Vagina (tissue), 2 donors: Measurements from ENCODE around the gene PRAC2. TPM values are rescaled to one million over a fixed set of nuclear protein-coding genes. Genes with fewer than 3 reads are reported as not detected.
"Not testable (repeated sequence)": the region's sequence is repeated elsewhere in the genome, so short reads cannot be mapped to it uniquely, and the experiment has no call there.

Experiments used
- DNase-seq, 2 donors: peaks; one replicate each; pipeline ENCODE4 v3.0.0-alpha.2; 2017; ENCODE audit errors: extremely low spot score in 2 of 2
- H3K27ac ChIP-seq: fragments of 200-600 bp; sonication (generic); one replicate; pipeline ENCODE4 v1.5.1; 2019
- H3K27me3 ChIP-seq: fragments of 200-600 bp; sonication (generic); one replicate; pipeline ENCODE4 v1.5.1; 2019
- H3K36me3 ChIP-seq, 2 donors: fragments of 200-600 bp; sonication (generic); one replicate each; pipeline ENCODE4 v1.5.1; 2017 to 2019
- H3K4me1 ChIP-seq: fragments of 200-600 bp; sonication (generic); one replicate; pipeline ENCODE4 v1.5.1; 2019
- H3K4me3 ChIP-seq, 2 donors: fragments of 200-600 bp; sonication (generic); 1 replicate in 1 of 2; 2 replicates in 1 of 2; pipeline ENCODE4 v1.5.1; 2016 to 2019
- H3K9me3 ChIP-seq: fragments of 200-600 bp; sonication (generic); one replicate; pipeline ENCODE4 v1.5.1; 2019
- CTCF ChIP-seq, 3 experiments: fragments of 450-650 bp in 2 of 3; fragments of 200-600 bp in 1 of 3; sonication (generic) in 1 of 3; IDR thresholded peaks; one replicate each; pipeline ENCODE4 v1.5.1; 2017 to 2019; ENCODE audit warnings: antibody characterized with exemption in 3 of 3, mild to moderate bottlenecking in 2 of 3, moderate library complexity in 2 of 3
- POLR2A ChIP-seq, 2 donors: fragments of 450-650 bp; IDR thresholded peaks; one replicate each; pipeline ENCODE4 v1.6.1; 2017; ENCODE audit warnings: antibody characterized with exemption in 2 of 2, mild to moderate bottlenecking in 2 of 2, moderate library complexity in 2 of 2
- POLR2AphosphoS5 ChIP-seq, 2 donors: sonication (generic); formaldehyde crosslinking; IDR thresholded peaks; one replicate each; pipeline ENCODE4 v1.9.0; 2017; ENCODE audit warnings: antibody characterized with exemption in 2 of 2, mild to moderate bottlenecking in 2 of 2, low read depth in 1 of 2; ENCODE audit not compliant: insufficient read depth in 1 of 2
- intact Hi-C: fragments of 100-400 bp; cut with DNase I; formaldehyde crosslinking; loops from one replicate; pipeline ENCODE4 v1.15.1; 2023
- total RNA-seq: library from RNA; depleted of rRNA; stranded (reverse); fragments of >200 nt; gene quantifications from one replicate; pipeline ENCODE4 v1.2.3, GENCODE V29; 2016

PRAC2 gene
- total RNA-seq, 1 donor from 2014 or later, result not detected

GRCh38 chr17:48704361-48705248, 18.4 kb upstream of the PRAC2 start:
- Histone ChIP-seq H3K27ac (no peak overlapping the region), H3K27me3 (no peaks in the 10 kb centered on the region), H3K36me3 (no peaks in the 10 kb centered on the region), H3K4me3 (no peak overlapping the region), H3K4me1 (no peaks in the 10 kb centered on the region), H3K9me3 (no peaks in the 10 kb centered on the region)
- TF ChIP-seq POLR2AphosphoS5 (IDR thresholded peaks at IDR 0.05; ENCODE audit: insufficient read depth in 1 of 2, low read depth in 1 of 2), result no peak
- TF ChIP-seq CTCF (IDR thresholded peaks at IDR 0.05), result no peak
- TF ChIP-seq POLR2A (IDR thresholded peaks at IDR 0.05), result no peak
- intact Hi-C loops, result no loop called here
- no peak for DNase-seq

GRCh38 chr17:48711128-48711527, 11.9 kb upstream of the PRAC2 start:
- no peaks in the 10 kb centered on the region for H3K27me3 ChIP-seq
- no peak overlapping the region for H3K4me3 ChIP-seq
- H3K36me3 ChIP-seq, result no peaks in the 10 kb centered on the region
- no peak for DNase-seq
- intact Hi-C loops, result no loop called here
- no peak overlapping the region for H3K27ac ChIP-seq
- no peaks in the 10 kb centered on the region for H3K9me3 ChIP-seq
- TF ChIP-seq POLR2AphosphoS5 (IDR thresholded peaks at IDR 0.05; ENCODE audit: insufficient read depth in 1 of 2, low read depth in 1 of 2), result no peak
- no peak for TF ChIP-seq CTCF (IDR thresholded peaks at IDR 0.05)
- no peak for TF ChIP-seq POLR2A (IDR thresholded peaks at IDR 0.05)
- no peaks in the 10 kb centered on the region for H3K4me1 ChIP-seq

GRCh38 chr17:48715496-48716399, 7.2 kb upstream of the PRAC2 start:
- intact Hi-C loops, result no loop called here
- Histone ChIP-seq H3K4me1 (peaks cover 13% of the 10 kb centered on the region), H3K27me3 (peaks cover 7% of the 10 kb centered on the region)

GRCh38 chr17:48716549-48716948, 6.4 kb upstream of the PRAC2 start:
- H3K27me3 ChIP-seq, intact Hi-C loops, H3K27ac ChIP-seq, H3K4me3 ChIP-seq, H3K36me3 ChIP-seq, H3K9me3 ChIP-seq, DNase-seq: not testable (repeated sequence)
- H3K4me1 ChIP-seq, result peaks cover 16% of the 10 kb centered on the region

More at GRCh38 chr17:48715496-48716399, 7.2 kb upstream of the PRAC2 start:
- H3K9me3 ChIP-seq, result no peaks in the 10 kb centered on the region
- TF ChIP-seq POLR2A (IDR thresholded peaks at IDR 0.05) (no peak), POLR2AphosphoS5 (IDR thresholded peaks at IDR 0.05; ENCODE audit: insufficient read depth in 1 of 2, low read depth in 1 of 2) (no peak), CTCF (IDR thresholded peaks at IDR 0.05) (no peak)
- no peaks in the 10 kb centered on the region for H3K36me3 ChIP-seq
- peak in 1 of 2 donors; percentile 37 for DNase-seq
- no peak overlapping the region for H3K4me3 ChIP-seq
- no peak overlapping the region for H3K27ac ChIP-seq

DNA sequence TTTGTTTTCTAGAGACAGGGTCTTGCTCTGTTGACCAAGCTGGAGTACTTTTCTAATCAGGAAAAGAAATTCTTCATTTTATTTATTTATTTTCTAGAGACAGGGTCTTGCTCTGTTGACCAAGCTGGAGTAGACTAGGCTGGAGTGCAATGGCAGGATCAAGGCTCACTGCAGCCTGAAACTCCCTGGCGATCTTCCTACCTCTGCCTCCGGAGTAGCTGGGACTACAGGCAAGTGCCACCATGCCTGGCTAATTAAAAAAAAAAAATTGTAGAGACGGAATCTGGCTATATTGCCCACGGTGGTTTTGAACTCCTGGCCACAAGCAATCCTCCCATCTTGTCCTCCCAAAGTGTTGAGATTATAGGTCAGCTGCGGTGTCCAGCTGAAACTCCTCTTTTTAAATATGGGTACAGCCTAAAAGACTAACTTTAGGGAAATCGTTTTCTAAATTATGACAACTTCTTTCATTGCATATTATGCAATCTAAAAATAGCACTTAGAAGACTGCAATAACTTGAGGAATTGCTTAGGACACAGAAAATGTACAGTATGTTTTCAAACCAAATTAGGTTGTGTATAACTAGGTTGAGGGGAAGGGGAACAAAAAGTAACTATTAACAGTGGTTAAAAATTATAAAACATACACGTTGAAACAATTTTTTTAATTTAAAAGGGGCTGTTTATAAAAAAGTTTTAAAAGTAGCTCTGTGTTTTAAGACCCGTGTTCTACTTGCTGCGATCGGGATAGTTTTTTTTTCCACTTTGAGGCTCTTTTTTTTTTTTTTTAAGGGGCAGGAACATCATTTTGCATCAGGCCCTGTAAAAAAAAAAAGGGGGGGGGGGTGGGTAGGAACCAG, 5.4 kb upstream of the PRAC2 start:
- TF ChIP-seq POLR2AphosphoS5 (IDR thresholded peaks at IDR 0.05; ENCODE audit: insufficient read depth in 1 of 2, low read depth in 1 of 2), result no peak
- intact Hi-C loops, result no loop called here
- H3K36me3 ChIP-seq, result no peaks in the 10 kb centered on the region
- H3K4me1 ChIP-seq, result peaks cover 17% of the 10 kb centered on the region
- peaks cover 12% of the 10 kb centered on the region for H3K27me3 ChIP-seq
- peak overlapping the region; percentile 70 for H3K27ac ChIP-seq
- H3K4me3 ChIP-seq, result no peak overlapping the region
- no peak for DNase-seq
- H3K9me3 ChIP-seq, result no peaks in the 10 kb centered on the region
